H9 (cell line): ENCODE results near the gene SLC9A6. TPM values are rescaled to one million over a fixed set of nuclear protein-coding genes. Genes with fewer than 3 reads are reported as not detected.

Experiments used
- DNase-seq: peaks from one replicate; pipeline ENCODE4 v3.0.0-alpha.2; 2017
- H2AFZ ChIP-seq: one replicate; pipeline ENCODE4 v1.6.1; 2013; ENCODE audit warnings: mild to moderate bottlenecking, low read length, control low read depth, moderate library complexity
- H2AK5ac ChIP-seq: 2 replicates; pipeline ENCODE4 v1.6.1; 2013; ENCODE audit warnings: low read length, control low read depth, mixed read lengths; ENCODE audit not compliant: insufficient read length
- H2BK120ac ChIP-seq: one replicate; pipeline ENCODE4 v1.6.1; 2013; ENCODE audit warnings: low read depth, mild to moderate bottlenecking, low read length, control low read depth, inconsistent platforms; ENCODE audit not compliant: poor library complexity, severe bottlenecking
- H2BK12ac ChIP-seq: 2 replicates; pipeline ENCODE4 v1.6.1; 2013; ENCODE audit warnings: low read length, control low read depth, mixed read lengths, low read depth; ENCODE audit not compliant: insufficient read length
- H2BK15ac ChIP-seq: 2 replicates; pipeline ENCODE4 v1.6.1; 2013; ENCODE audit warnings: low read depth, low read length, control low read depth
- H2BK20ac ChIP-seq: one replicate; pipeline ENCODE4 v1.6.1; 2013; ENCODE audit warnings: low read depth, mild to moderate bottlenecking, low read length, control low read depth, inconsistent platforms; ENCODE audit not compliant: poor library complexity, severe bottlenecking
- H2BK5ac ChIP-seq: 2 replicates; pipeline ENCODE4 v1.6.1; 2013; ENCODE audit warnings: low read length, control low read depth, mixed read lengths; ENCODE audit not compliant: insufficient read length
- H3K14ac ChIP-seq: 2 replicates; pipeline ENCODE4 v1.6.1; 2013; ENCODE audit warnings: low read length, control low read depth; ENCODE audit not compliant: insufficient read depth
- H3K18ac ChIP-seq: 2 replicates; pipeline ENCODE4 v1.6.1; 2013; ENCODE audit warnings: low read depth, mild to moderate bottlenecking, mixed read lengths, low read length, control low read depth; ENCODE audit not compliant: insufficient read length
- H3K23ac ChIP-seq: 2 replicates; pipeline ENCODE4 v1.6.1; 2013; ENCODE audit warnings: low read length, control low read depth, mixed read lengths, low read depth; ENCODE audit not compliant: insufficient read length
- H3K23me2 ChIP-seq: 2 replicates; pipeline ENCODE4 v1.6.1; 2013; ENCODE audit warnings: low read depth, mild to moderate bottlenecking, mixed read lengths, low read length, control low read depth; ENCODE audit not compliant: insufficient read length, poor library complexity, severe bottlenecking
- H3K27ac ChIP-seq: 2 replicates; pipeline ENCODE4 v1.5.1; 2013; ENCODE audit warnings: low read length, control low read depth, mixed read lengths, low read depth; ENCODE audit not compliant: insufficient read length
- H3K27me3 ChIP-seq: 2 replicates; pipeline ENCODE4 v1.6.1; 2013; ENCODE audit warnings: low read length, control low read depth, inconsistent platforms; ENCODE audit not compliant: insufficient read depth
- H3K4ac ChIP-seq: 2 replicates; pipeline ENCODE4 v1.6.1; 2013; ENCODE audit warnings: low read depth, mild to moderate bottlenecking, control low read depth, inconsistent platforms, low read length, moderate library complexity
- H3K4me1 ChIP-seq: 2 replicates; pipeline ENCODE4 v1.6.1; 2013; ENCODE audit warnings: low read length, control low read depth, inconsistent platforms; ENCODE audit not compliant: insufficient read depth
- H3K4me2 ChIP-seq: 2 replicates; pipeline ENCODE4 v1.6.1; 2013; ENCODE audit warnings: low read length, control low read depth, mixed read lengths; ENCODE audit not compliant: insufficient read length, insufficient read depth
- H3K56ac ChIP-seq: 2 replicates; pipeline ENCODE4 v1.6.1; 2013; ENCODE audit warnings: low read depth, mild to moderate bottlenecking, mixed read lengths, low read length, control low read depth; ENCODE audit not compliant: insufficient read length
- H3K79me1 ChIP-seq: 2 replicates; pipeline ENCODE4 v1.6.1; 2013; ENCODE audit warnings: low read depth, mild to moderate bottlenecking, moderate library complexity, low read length, control low read depth, inconsistent platforms; ENCODE audit not compliant: insufficient read depth, poor library complexity, severe bottlenecking
- H3K79me2 ChIP-seq: 2 replicates; pipeline ENCODE4 v1.6.1; 2013; ENCODE audit warnings: low read length, control low read depth, inconsistent platforms; ENCODE audit not compliant: insufficient read depth
- H3K9ac ChIP-seq: 2 replicates; pipeline ENCODE4 v1.6.1; 2013; ENCODE audit warnings: low read length, control low read depth, mixed read lengths; ENCODE audit not compliant: insufficient read length; ENCODE audit errors: extremely low read depth
- H3K9me3 ChIP-seq: one replicate; pipeline ENCODE4 v1.6.1; 2013; ENCODE audit warnings: low read depth, low read length, inconsistent platforms; ENCODE audit not compliant: control insufficient read depth
- H3T11ph ChIP-seq: one replicate; pipeline ENCODE4 v1.6.1; 2013; ENCODE audit warnings: mild to moderate bottlenecking, low read length, control low read depth, inconsistent platforms
- H4K20me1 ChIP-seq: one replicate; pipeline ENCODE4 v1.6.1; 2013; ENCODE audit not compliant: control insufficient read depth, insufficient read length, insufficient read depth
- H4K5ac ChIP-seq: 2 replicates; pipeline ENCODE4 v1.6.1; 2013; ENCODE audit warnings: low read depth, mild to moderate bottlenecking, mixed read lengths, low read length, control low read depth; ENCODE audit not compliant: insufficient read length
- H4K8ac ChIP-seq: replicated peaks from 2 replicates; pipeline ENCODE4 v1.6.1; 2013; ENCODE audit warnings: low read length, control low read depth, mixed read lengths, low read depth; ENCODE audit not compliant: insufficient read length
- H4K91ac ChIP-seq: 2 replicates; pipeline ENCODE4 v1.6.1; 2013; ENCODE audit warnings: low read depth, mild to moderate bottlenecking, moderate library complexity, mixed read lengths, low read length, control low read depth; ENCODE audit not compliant: insufficient read length
- H3K27ac Mint-ChIP-seq, 3 experiments: 2 replicates in 2 of 3; 3 replicates in 1 of 3; pipeline ENCODE4 v1.8.0; 2020 to 2021; ENCODE audit warnings: mixed read lengths in 3 of 3, mild to moderate bottlenecking in 1 of 3, moderate library complexity in 1 of 3
- H3K27me3 Mint-ChIP-seq: 2 replicates; pipeline ENCODE4 v1.8.0; 2021; ENCODE audit warnings: low read depth, mild to moderate bottlenecking, moderate library complexity, mixed read lengths
- H3K36me3 Mint-ChIP-seq, 3 experiments: 2 replicates in 2 of 3; 3 replicates in 1 of 3; pipeline ENCODE4 v1.8.0; 2020 to 2021; ENCODE audit warnings: low read depth in 3 of 3, mixed read lengths in 3 of 3; ENCODE audit not compliant: insufficient read depth in 1 of 3
- H3K4me1 Mint-ChIP-seq, 2 experiments: 2 replicates each; pipeline ENCODE4 v1.8.0; 2020; ENCODE audit warnings: mixed read lengths in 2 of 2
- H3K4me3 Mint-ChIP-seq, 2 experiments: 2 replicates in 1 of 2; 3 replicates in 1 of 2; pipeline ENCODE4 v1.8.0; 2020 to 2021; ENCODE audit warnings: mild to moderate bottlenecking in 2 of 2, mixed read lengths in 2 of 2, moderate library complexity in 1 of 2
- H3K9me3 Mint-ChIP-seq, 2 experiments: 2 replicates in 1 of 2; 3 replicates in 1 of 2; pipeline ENCODE4 v1.8.0; 2020; ENCODE audit warnings: mild to moderate bottlenecking in 2 of 2, mixed read lengths in 2 of 2, moderate library complexity in 1 of 2
- WGBS: extraction: QIAGEN DNeasy Blood & Tissue Kit; methylation state at CpG from one replicate; pipeline ENCODE4 v1.1.7; 2013; ENCODE audit warnings: missing lambda C conversion rate, low lambda C conversion rate, mixed read lengths; ENCODE audit not compliant: insufficient read length; ENCODE audit errors: extremely low coverage; 5-methylcytosine and 5-hydroxymethylcytosine counted together
- total RNA-seq: library from RNA; stranded (reverse); gene quantifications from 2 replicates; pipeline ENCODE4 v1.2.1, GENCODE V29; 2021
- TF ChIP-seq, protein P1 (sequence below): fragments of 200-600 bp; sonication (generic); conservative IDR thresholded peaks from 3 replicates; pipeline ENCODE4 v1.8.0; 2021; ENCODE audit warnings: antibody characterized with exemption, mild to moderate bottlenecking

Gene SLC9A6
- total RNA-seq, 1 experiment from 2014 or later: 12.3 TPM

GRCh38 chrX:136076942-136077341, 91.7 kb downstream of the SLC9A6 start:
- H3T11ph ChIP-seq: no peak overlapping the region
- no peak overlapping the region for H3K4me2 ChIP-seq
- H3K4ac ChIP-seq: no peak overlapping the region
- H3K23me2 ChIP-seq: no peaks in the 10 kb centered on the region
- no peak overlapping the region for H4K8ac ChIP-seq
- H3K4me1 ChIP-seq: no peaks in the 10 kb centered on the region
- no peak overlapping the region for H4K91ac ChIP-seq
- Mint-ChIP-seq H3K9me3 (peaks cover 58 to 73% of the 10 kb centered on the region in 2 experiments), H3K36me3 (peaks cover 0 to 2% (median under 1%) of the 10 kb centered on the region in 3 experiments; a peak in 5 of 7 replicates), H3K27me3 (peaks cover 10% of the 10 kb centered on the region; the same call in 1 of the 2 replicates), H3K4me1 (peaks cover 7 to 13% of the 10 kb centered on the region in 2 experiments), H3K4me3 (no peak overlapping the region), H3K27ac (no peak overlapping the region)
- no peak overlapping the region for H2BK20ac ChIP-seq
- H3K9me3 ChIP-seq: peaks cover 43% of the 10 kb centered on the region
- no peak overlapping the region for H3K14ac ChIP-seq
- no peak overlapping the region for H4K5ac ChIP-seq
- no peaks in the 10 kb centered on the region for H4K20me1 ChIP-seq
- TF ChIP-seq, protein P1, sequence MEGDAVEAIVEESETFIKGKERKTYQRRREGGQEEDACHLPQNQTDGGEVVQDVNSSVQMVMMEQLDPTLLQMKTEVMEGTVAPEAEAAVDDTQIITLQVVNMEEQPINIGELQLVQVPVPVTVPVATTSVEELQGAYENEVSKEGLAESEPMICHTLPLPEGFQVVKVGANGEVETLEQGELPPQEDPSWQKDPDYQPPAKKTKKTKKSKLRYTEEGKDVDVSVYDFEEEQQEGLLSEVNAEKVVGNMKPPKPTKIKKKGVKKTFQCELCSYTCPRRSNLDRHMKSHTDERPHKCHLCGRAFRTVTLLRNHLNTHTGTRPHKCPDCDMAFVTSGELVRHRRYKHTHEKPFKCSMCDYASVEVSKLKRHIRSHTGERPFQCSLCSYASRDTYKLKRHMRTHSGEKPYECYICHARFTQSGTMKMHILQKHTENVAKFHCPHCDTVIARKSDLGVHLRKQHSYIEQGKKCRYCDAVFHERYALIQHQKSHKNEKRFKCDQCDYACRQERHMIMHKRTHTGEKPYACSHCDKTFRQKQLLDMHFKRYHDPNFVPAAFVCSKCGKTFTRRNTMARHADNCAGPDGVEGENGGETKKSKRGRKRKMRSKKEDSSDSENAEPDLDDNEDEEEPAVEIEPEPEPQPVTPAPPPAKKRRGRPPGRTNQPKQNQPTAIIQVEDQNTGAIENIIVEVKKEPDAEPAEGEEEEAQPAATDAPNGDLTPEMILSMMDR: no peak
- no peaks in the 10 kb centered on the region for H3K79me2 ChIP-seq
- H2AK5ac ChIP-seq: no peak overlapping the region
- H3K23ac ChIP-seq: no peak overlapping the region
- H2BK15ac ChIP-seq: no peak overlapping the region
- no peak for DNase-seq
- no peak overlapping the region for H2BK120ac ChIP-seq
- H3K79me1 ChIP-seq: no peaks in the 10 kb centered on the region
- no peak overlapping the region for H2BK12ac ChIP-seq
- no peak overlapping the region for H3K56ac ChIP-seq
- H2BK5ac ChIP-seq: no peak overlapping the region
- WGBS: no CpG with 5 or more reads among the region's 5 CpGs
- H3K18ac ChIP-seq: no peak overlapping the region
- H3K27me3 ChIP-seq: no peaks in the 10 kb centered on the region
- no peak overlapping the region for H2AFZ ChIP-seq
- no peak overlapping the region for H3K27ac ChIP-seq
- no peak overlapping the region for H3K9ac ChIP-seq
